K562 (cell line): ENCODE data around the gene TFCP2L1. TPM values are rescaled to one million over a fixed set of nuclear protein-coding genes. Genes with fewer than 3 reads are reported as not detected.
A peak's percentile ranks its signal among the peaks of the same experiment; 100 is the strongest.
"Not testable (repeated sequence)": the region's sequence is repeated elsewhere in the genome, so short reads cannot be mapped to it uniquely, and the experiment has no call there.

Experiments used
- ATAC-seq: fragments of 200-7000 bp; cut with Tn5 transposase; 3 replicates; pipeline ENCODE4 v1.9.1; 2020; ENCODE audit warnings: moderate library complexity
- BruUV-seq: library from RNA; stranded (reverse); fragments of 400-500 nt; replicated peaks from 2 replicates; lab custom pipeline; 2021; lab: Mats Ljungman, UMichigan
- CTCF ChIA-PET: fragments of 300-600 bp; formaldehyde crosslinking; extraction: SDS; loops from one replicate; lab custom pipeline; 2021; ENCODE audit warnings: low intra/inter-chr PET ratio; lab: Yijun Ruan, JAX
- POLR2A ChIA-PET: fragments of 300-600, 350-650 bp; sonication (Branson Sonifier 250); formaldehyde crosslinking; extraction: SDS; loops from one replicate; lab custom pipeline; 2021; ENCODE audit warnings: antibody characterized with exemption, inconsistent platforms; lab: Yijun Ruan, JAX
- DNase-seq, 4 experiments: peaks; one replicate each; pipeline versions ENCODE4 v3.0.0 to v3.0.0-alpha.2; 2011 to 2018; ENCODE audit warnings: low spot score in 3 of 4, mixed read lengths in 3 of 4; ENCODE audit errors: extremely low read depth in 1 of 4
- FAIRE-seq: peaks from 2 replicates; lab custom pipeline; 2011; peaks lifted over from hg19 to GRCh38; lab: Jason Lieb, UNC
- H2AFZ ChIP-seq: 2 replicates; pipeline ENCODE4 v1.6.0; 2011; ENCODE audit warnings: low read depth, low read length, control low read depth, inconsistent platforms
- H3K27ac ChIP-seq: fragments of 200-600 bp; 3 replicates; pipeline ENCODE4 v1.8.0; 2011; ENCODE audit warnings: low read depth, mild to moderate bottlenecking, control low read depth, inconsistent platforms, low read length, moderate library complexity, mixed read lengths; ENCODE audit errors: extremely low read depth
- H3K27me3 ChIP-seq, 2 experiments: fragments of 300-600 bp in 1 of 2; 2 replicates in 1 of 2; 3 replicates in 1 of 2; pipeline versions ENCODE4 v1.6.0 to v1.8.0; 2011; ENCODE audit warnings: inconsistent platforms in 2 of 2, low read length in 2 of 2, mild to moderate bottlenecking in 1 of 2, mixed read lengths in 1 of 2, moderate library complexity in 1 of 2; ENCODE audit not compliant: control insufficient read depth in 2 of 2, insufficient read depth in 2 of 2
- H3K36me3 ChIP-seq: fragments of 300-600 bp; 3 replicates; pipeline ENCODE4 v1.8.0; 2011; ENCODE audit warnings: mild to moderate bottlenecking, low read length, inconsistent platforms; ENCODE audit not compliant: control insufficient read depth, insufficient read depth
- H3K4me1 ChIP-seq, 2 experiments: fragments of 200-600 bp in 1 of 2; replicated peaks in 1 of 2; 2 replicates in 1 of 2; 3 replicates in 1 of 2; pipeline versions ENCODE4 v1.5.1 to v1.8.0; 2011; ENCODE audit warnings: inconsistent platforms in 2 of 2, low read length in 2 of 2, mild to moderate bottlenecking in 1 of 2, mixed read lengths in 1 of 2, moderate library complexity in 1 of 2; ENCODE audit not compliant: control insufficient read depth in 2 of 2, insufficient read depth in 2 of 2
- H3K4me2 ChIP-seq: 2 replicates; pipeline ENCODE4 v1.6.1; 2011; ENCODE audit warnings: low read length, control low read depth, inconsistent platforms, mixed read lengths; ENCODE audit not compliant: insufficient read depth
- H3K4me3 ChIP-seq: fragments of 200-600 bp; sonication (generic), shearing (Covaris generic); 2 replicates; pipeline ENCODE4 v1.5.1; 2016; ENCODE audit warnings: control low read depth, inconsistent platforms
- H3K79me2 ChIP-seq: fragments of 200-600 bp; 3 replicates; pipeline ENCODE4 v1.8.0; 2011; ENCODE audit warnings: low read length, inconsistent platforms; ENCODE audit not compliant: control insufficient read depth, insufficient read depth
- H3K9ac ChIP-seq, 2 experiments: 2 replicates each; pipeline versions ENCODE4 v1.6.0 to v1.6.1; 2011; ENCODE audit warnings: low read depth in 2 of 2, low read length in 2 of 2, control low read depth in 1 of 2, inconsistent platforms in 1 of 2, mild to moderate bottlenecking in 1 of 2, mixed read lengths in 1 of 2; ENCODE audit not compliant: insufficient read depth in 1 of 2
- H3K9me1 ChIP-seq: one replicate; pipeline ENCODE4 v1.6.0; 2011; ENCODE audit warnings: inconsistent platforms, mild to moderate bottlenecking, low read length, moderate library complexity; ENCODE audit not compliant: control insufficient read depth, insufficient read depth
- H3K9me3 ChIP-seq: replicated peaks from 2 replicates; pipeline ENCODE4 v1.5.1; 2011; ENCODE audit warnings: low read depth, low read length, inconsistent platforms; ENCODE audit not compliant: control insufficient read depth, insufficient read depth
- H4K20me1 ChIP-seq: replicated peaks from 2 replicates; pipeline ENCODE4 v1.6.1; 2011; ENCODE audit warnings: low read length, inconsistent platforms, mixed read lengths; ENCODE audit not compliant: control insufficient read depth, insufficient read depth
- CEBPB ChIP-seq: fragments of 450-650 bp; IDR thresholded peaks from 2 replicates; pipeline ENCODE4 v1.6.1; 2016; ENCODE audit warnings: missing genetic modification characterization, missing compliant biosample characterization
- HDAC1 ChIP-seq, 2 experiments: fragments of 450-650 bp; IDR thresholded peaks; 2 replicates each; pipeline ENCODE4 v1.6.1; 2016 to 2017; ENCODE audit warnings: inconsistent platforms in 1 of 2, mild to moderate bottlenecking in 1 of 2, moderate library complexity in 1 of 2
- KDM1A ChIP-seq, 2 experiments: fragments of 450-650 bp; IDR thresholded peaks; 2 replicates each; pipeline ENCODE4 v1.6.1; 2016; ENCODE audit warnings: mild to moderate bottlenecking in 2 of 2
- MAFG ChIP-seq: fragments of 450-650 bp; conservative IDR thresholded peaks from 2 replicates; pipeline ENCODE4 v1.6.1; 2016; ENCODE audit warnings: missing genetic modification characterization, missing compliant biosample characterization
- NFE2 ChIP-seq: IDR thresholded peaks from 2 replicates; pipeline ENCODE4 v1.6.1; 2014; ENCODE audit warnings: antibody characterized with exemption, low read depth
- RCOR1 ChIP-seq, 2 experiments: IDR thresholded peaks; 2 replicates each; pipeline ENCODE4 v1.6.1; 2012; ENCODE audit warnings: low read depth in 2 of 2, low read length in 2 of 2, borderline replicate concordance in 1 of 2, improper control_type of control experiment in 1 of 2
- TEAD4 ChIP-seq, 2 experiments: sonication (generic) in 1 of 2; formaldehyde crosslinking in 1 of 2; IDR thresholded peaks; 2 replicates each; pipeline versions ENCODE4 v1.6.1 to v1.8.0; 2012 to 2022; ENCODE audit warnings: borderline replicate concordance in 1 of 2, inconsistent platforms in 1 of 2, low read length in 1 of 2, mild to moderate bottlenecking in 1 of 2, missing genetic modification reagents in 1 of 2
- ZNF384 ChIP-seq: IDR thresholded peaks from 2 replicates; pipeline ENCODE4 v1.6.1; 2012; ENCODE audit warnings: low read depth, low read length, improper control_type of control experiment
- WGBS: fragments of 100-300 bp; shearing (Covaris generic); methylation state at CpG from one replicate; pipeline ENCODE4 v1.1.6; 2016; ENCODE audit warnings: low coverage, mixed read lengths; ENCODE audit not compliant: insufficient coverage; ENCODE audit errors: missing lambda C conversion rate; 5-methylcytosine and 5-hydroxymethylcytosine counted together
- in situ Hi-C: fragments of 300-500 bp; cut with MboI; formaldehyde crosslinking; loops from 4 replicates; pipeline ENCODE4 v1.15.0; 2018; ENCODE audit warnings: inconsistent platforms, mixed read lengths
- intact Hi-C: fragments of 100-400 bp; cut with micrococcal nuclease; formaldehyde crosslinking; loops from 2 replicates; pipeline ENCODE4 v1.14.2; 2022
- polyA plus RNA-seq, 8 experiments: library from polyadenylated mRNA; depleted of rRNA in 4 of 8; stranded (reverse) in 5 of 8; unstranded in 3 of 8; fragments of >200 nt; fragmentation: Nextera tagmentation in 2 of 8; fragmentation: Illumina TruSeq in 1 of 8; extraction: Ambion mirVana in 2 of 8; extraction: Trizol in 1 of 8; gene quantifications; 2 replicates each; pipeline versions ENCODE4 v1.2.1 to v1.2.3, GENCODE V29; 2011 to 2014; ENCODE audit warnings: inconsistent platforms in 1 of 8, missing spikeins in 1 of 8
- total RNA-seq, 7 experiments: library from RNA; depleted of rRNA in 6 of 7; stranded (reverse); fragments of >200 nt in 6 of 7; fragmentation: Illumina TruSeq in 2 of 7; extraction: Trizol in 2 of 7; gene quantifications; 2 replicates each; pipeline versions ENCODE4 v1.2.1 to v1.2.3, GENCODE V29; 2011 to 2021; ENCODE audit warnings: low replicate concordance in 1 of 7

The TFCP2L1 gene
- total and polyA plus RNA-seq, 9 of the 15 experiments (the other 6 are each of a cell fraction or from before 2014, with no cell fraction given): 0.08 to 1.00 (median 0.42) TPM

DNA sequence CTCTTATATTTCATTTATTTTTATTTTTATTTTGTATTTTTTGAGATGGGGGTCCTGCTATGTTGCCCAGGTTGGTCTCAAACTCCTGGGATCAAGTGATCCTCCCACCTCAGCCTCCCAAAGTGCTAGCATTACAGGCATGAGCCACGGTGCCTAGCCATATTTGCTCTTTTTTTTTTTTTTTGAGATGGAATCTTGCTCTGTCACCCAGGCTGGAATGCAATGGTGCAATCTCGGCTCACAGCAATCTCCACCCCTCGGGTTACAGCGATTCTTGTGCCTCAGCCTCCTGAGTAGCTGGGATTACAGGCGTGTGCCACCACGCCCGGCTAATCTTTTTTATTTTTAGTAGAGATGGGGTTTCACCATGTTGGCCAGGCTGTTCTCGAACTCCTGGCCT is 46.3 kb upstream of the TFCP2L1 start:
- H3K9me1 ChIP-seq; DNase-seq; H3K9ac ChIP-seq; intact Hi-C loops; CTCF ChIA-PET; H3K27ac ChIP-seq; H2AFZ ChIP-seq; H3K79me2 ChIP-seq; POLR2A ChIA-PET; ATAC-seq; TF ChIP-seq TEAD4 (CRISPR knock-in tag; IDR thresholded peaks at IDR 0.05; ENCODE audit: borderline replicate concordance): not testable (repeated sequence)
- in situ Hi-C loops: loop anchor here (25.0 kb wide), 1 partner anchor 644 kb away; no protein-coding TSS in a partner anchor
- WGBS: 0% methylated on average over 6 of the region's 8 CpGs
- H3K27me3 ChIP-seq: peaks cover 27 to 59% of the 10 kb centered on the region in 2 experiments
- TF ChIP-seq CEBPB (tag): peak; percentile 28; the same call in 1 of the 2 replicates
- peak; percentile 63 to 79 for TF ChIP-seq KDM1A (IDR thresholded peaks at IDR 0.05)
- TF ChIP-seq TEAD4 (IDR thresholded peaks at IDR 0.05; ENCODE audit: low read length): 0 out of 2 replicates have a peak, but pooled peaks have one; percentile 20
- TF ChIP-seq MAFG (tag): 0 out of 2 replicates have a peak, but pooled peaks have one; percentile 16
- peak in 1 of 2 experiments; percentile 56; a peak in 1 of 4 replicates for TF ChIP-seq RCOR1 (IDR thresholded peaks at IDR 0.05; ENCODE audit: borderline replicate concordance in 1 of 2, low read depth in 2 of 2, low read length in 2 of 2)
- TF ChIP-seq NFE2: 0 out of 2 replicates have a peak, but pooled peaks have one; percentile 14
- 0 out of 4 replicates have a peak, but pooled peaks of 1 of the 2 experiments have one; percentile 31 for TF ChIP-seq HDAC1 (IDR thresholded peaks at IDR 0.05)
- TF ChIP-seq ZNF384: peak; percentile 66; the same call in 1 of the 2 replicates
- TF ChIP-seq, all 486 proteins: peak for 8; not testable (repeated sequence) for 478
- H3K9me3 ChIP-seq, H3K36me3 ChIP-seq, H3K4me1 ChIP-seq, H3K4me3 ChIP-seq, BruUV-seq, H4K20me1 ChIP-seq, H3K4me2 ChIP-seq, FAIRE-seq: not testable (repeated sequence)
